HuH-7.5 (cell line): ENCODE results near the gene JPH2.

Experiments used
- DNase-seq: peaks from one replicate; pipeline ENCODE4 v3.0.0; 2011; ENCODE audit warnings: low spot score

The JPH2 gene

GRCh38 chr20:44187772-44188709, 1.1 kb upstream of the JPH2 start:
- DNase-seq = no peak

- no peak for DNase-seq
Measured at GRCh38 chr20:44186674-44187053, 324 bp downstream of the JPH2 start.

- DNase-seq = no peak
Measured at GRCh38 chr20:44186201-44186600, 787 bp downstream of the JPH2 start.

- DNase-seq = no peak
Measured at GRCh38 chr20:44185574-44185973, 1.4 kb downstream of the JPH2 start.

- DNase-seq = no peak
Measured at GRCh38 chr20:44183282-44183681, 3.7 kb downstream of the JPH2 start.

GRCh38 chr20:44182863-44183262, 4.1 kb downstream of the JPH2 start:
- no peak for DNase-seq

GRCh38 chr20:44182135-44182765, 4.7 kb downstream of the JPH2 start:
- DNase-seq = no peak

- no peak for DNase-seq
Measured at GRCh38 chr20:44181611-44182010, 5.4 kb downstream of the JPH2 start.

GRCh38 chr20:44180814-44181213, 6.2 kb downstream of the JPH2 start:
- DNase-seq = no peak

- no peak for DNase-seq
Measured at GRCh38 chr20:44176833-44177534, 10.0 kb downstream of the JPH2 start.

- no peak for DNase-seq
Measured at GRCh38 chr20:44174996-44175765, 11.8 kb downstream of the JPH2 start.

GRCh38 chr20:44173846-44174245, 13.1 kb downstream of the JPH2 start:
- DNase-seq = no peak

- no peak for DNase-seq
Measured at GRCh38 chr20:44173116-44173515, 13.9 kb downstream of the JPH2 start.

- no peak for DNase-seq
Measured at GRCh38 chr20:44172572-44172950, 14.4 kb downstream of the JPH2 start.

- no peak for DNase-seq
Measured at GRCh38 chr20:44171775-44172571, 15.0 kb downstream of the JPH2 start.

- DNase-seq = no peak
Measured at GRCh38 chr20:44170816-44171410, 16.1 kb downstream of the JPH2 start.

- no peak for DNase-seq
Measured at GRCh38 chr20:44167736-44168135, 19.3 kb downstream of the JPH2 start.

- DNase-seq = no peak
Measured at GRCh38 chr20:44166477-44166876, 20.5 kb downstream of the JPH2 start.

GRCh38 chr20:44166008-44166407, 21.0 kb downstream of the JPH2 start:
- no peak for DNase-seq

- DNase-seq = no peak
Measured at GRCh38 chr20:44160133-44160532, 26.9 kb downstream of the JPH2 start.

GRCh38 chr20:44159711-44160110, 27.3 kb downstream of the JPH2 start:
- DNase-seq = no peak
